Peyer's patch (tissue), 4 donors: ENCODE data around the gene DNASE1L3.
A peak's percentile ranks its signal among the peaks of the same experiment; 100 is the strongest.

ENCODE experiments used
- CTCF ChIP-seq, 6 experiments: fragments of 450-650 bp in 4 of 6; fragments of 200-600 bp in 2 of 6; sonication (generic) in 1 of 6; IDR thresholded peaks; one replicate each; pipeline ENCODE4 v1.5.1; 2017 to 2019; ENCODE audit warnings: antibody characterized with exemption in 6 of 6, mild to moderate bottlenecking in 3 of 6, moderate library complexity in 1 of 6
- POLR2A ChIP-seq, 2 donors: fragments of 450-650 bp; IDR thresholded peaks; one replicate each; pipeline ENCODE4 v1.5.1; 2017; ENCODE audit warnings: antibody characterized with exemption in 2 of 2, mild to moderate bottlenecking in 2 of 2, moderate library complexity in 2 of 2

GRCh38 chr3:58173669-58174398 lies 36.9 kb downstream of the DNASE1L3 start:
- TF ChIP-seq POLR2A (IDR thresholded peaks at IDR 0.05) (no peak), CTCF (IDR thresholded peaks at IDR 0.05) (peak in 4 of 6 experiments; percentile 16 to 47 (median 38))
